Adrenal gland (tissue), 12 donors: ENCODE results near the gene PUSL1. TPM values are rescaled to one million over a fixed set of nuclear protein-coding genes. Genes with fewer than 3 reads are reported as not detected.
A peak's percentile ranks its signal among the peaks of the same experiment; 100 is the strongest.

Experiments used
- DNase-seq, 7 donors: peaks; one replicate each; pipeline ENCODE4 v3.0.0-alpha.2; 2019 to 2020
- H3K27ac ChIP-seq, 5 donors: fragments of 200-600 bp; sonication (generic) in 4 of 5; 1 replicate in 3 of 5; 2 replicates in 2 of 5; pipeline versions ENCODE4 v1.5.1 to v1.8.0; 2016 to 2020; ENCODE audit warnings: mild to moderate bottlenecking in 1 of 5
- H3K27me3 ChIP-seq: fragments of 200-600 bp; 2 replicates; pipeline ENCODE4 v1.8.0; 2021
- H3K36me3 ChIP-seq, 2 donors: fragments of 200-600 bp; replicated peaks in 1 of 2; 1 replicate in 1 of 2; 2 replicates in 1 of 2; pipeline versions ENCODE4 v1.5.1 to v1.8.0; 2018 to 2022
- H3K4me1 ChIP-seq, 2 donors: fragments of 200-600 bp; replicated peaks in 1 of 2; 1 replicate in 1 of 2; 2 replicates in 1 of 2; pipeline versions ENCODE4 v1.5.1 to v1.8.0; 2018 to 2021
- H3K4me3 ChIP-seq, 4 donors: fragments of 200-600 bp; sonication (generic) in 3 of 4; one replicate each; pipeline ENCODE4 v1.5.1; 2016 to 2018
- H3K9me3 ChIP-seq, 3 donors: fragments of 200-600 bp; sonication (generic) in 1 of 3; replicated peaks in 1 of 3; 1 replicate in 2 of 3; 2 replicates in 1 of 3; pipeline versions ENCODE4 v1.5.1 to v1.8.0; 2016 to 2021
- CTCF ChIP-seq, 6 experiments: fragments of 450-650 bp in 4 of 6; fragments of 200-600 bp in 2 of 6; sonication (generic) in 1 of 6; IDR thresholded peaks; 1 replicate in 5 of 6; 2 replicates in 1 of 6; pipeline versions ENCODE4 v1.5.1 to v1.8.0; 2016 to 2021; ENCODE audit warnings: antibody characterized with exemption in 6 of 6, mild to moderate bottlenecking in 2 of 6, moderate library complexity in 1 of 6
- POLR2A ChIP-seq, 2 donors: fragments of 450-650 bp; IDR thresholded peaks; one replicate each; pipeline ENCODE4 v1.6.1; 2017; ENCODE audit warnings: antibody characterized with exemption in 2 of 2, mild to moderate bottlenecking in 2 of 2, moderate library complexity in 1 of 2
- WGBS, 4 donors: extraction: QIAGEN DNeasy Blood & Tissue Kit in 2 of 4; methylation state at CpG; one replicate each; pipeline versions ENCODE4 v1.1.5 to v1.1.7; 2013 to 2017; 5-methylcytosine and 5-hydroxymethylcytosine counted together
- intact Hi-C, 2 donors: fragments of 100-400 bp; cut with DNase I; formaldehyde crosslinking; loops; one replicate each; pipeline versions ENCODE4 v1.14.1 to v1.15.0; 2022 to 2023
- polyA plus RNA-seq, 3 donors: library from polyadenylated mRNA; stranded (reverse); fragments of 200-250 nt in 2 of 3; fragments of 350-450 nt in 1 of 3; fragmentation: Illumina TruSeq in 1 of 3; extraction: RNeasy Lipid Tissue Mini Kit (QIAGEN cat#74804) in 1 of 3; gene quantifications; one replicate each; pipeline ENCODE4 v1.2.3, GENCODE V29; 2013 to 2014
- total RNA-seq, 9 donors: library from RNA; depleted of rRNA in 4 of 9; stranded (reverse); fragments of >200 nt in 4 of 9; fragments of 120-200 nt in 1 of 9; fragmentation: NEBNext Ultra II Directional in 1 of 9; extraction: Animal tissue kit (Norgen Biotek cat#: 25700) in 1 of 9; gene quantifications; one replicate each; pipeline versions ENCODE4 v1.1.0 to v1.2.4, GENCODE V29; 2013 to 2023
- donor health status: healthy with polysubstance abuse.
- donor health status: Bipolar disorder and iron deficiency.
- donor health status: DM: yes; HTN: yes; CAD: no.
- donor health status: DM: no; HTN: no; CAD: no.
- donor health status: DM: no; HTN: no; CAD: no.
- donor health status: DM: yes; HTN: yes; CAD: no.

The PUSL1 gene
- total and polyA plus RNA-seq, 12 donors, result 2.5 to 43.8 (median 26.1) TPM

- WGBS, 4 donors, result 0 to 1% (median 1%) methylated on average over 42 to 115 of the region's 122 CpGs; no CpG with 5 or more reads in 1 of the 4 donors
- Histone ChIP-seq H3K27ac (peak within 1 kb of the TSS; percentile 60 to 95 (median 75)), H3K36me3 (no peaks in the 10 kb centered on the region), H3K4me3 (peak within 1 kb of the TSS; percentile 35 to 98 (median 52)), H3K4me1 (peaks cover 39 to 42% of the 10 kb centered on the region in 2 donors), H3K9me3 (no peaks in the 10 kb centered on the region), H3K27me3 (peaks cover 15% of the 10 kb centered on the region)
- DNase-seq, result peak in 4 of 7 donors; percentile 59 to 72 (median 64)
- intact Hi-C loops, result no loop called here
- TF ChIP-seq CTCF (IDR thresholded peaks at IDR 0.05) (peak; percentile 5 to 61 (median 38)), POLR2A (IDR thresholded peaks at IDR 0.05) (peak; percentile 38 to 51)
These were observed 41.0 kb downstream of the PUSL1 start, which contains the start of gene DVL1 for GRCh38 chr1:1349256-1350012. Gene DVL1 (minus strand): TSS chr1:1349418. CDS start chr1:1349065, 353 bp downstream.

GRCh38 chr1:1351511-1352427 lies 43.4 kb downstream of the PUSL1 start:
- Histone ChIP-seq H3K9me3 (no peaks in the 10 kb centered on the region), H3K4me1 (peaks cover 19 to 20% of the 10 kb centered on the region in 2 donors), H3K4me3 (no peak overlapping the region), H3K27ac (peak overlapping the region in 2 of 5 donors; percentile 35 to 45), H3K36me3 (no peaks in the 10 kb centered on the region), H3K27me3 (peaks cover 20% of the 10 kb centered on the region)
- 64 to 71% (median 66%) methylated on average over 12 to 29 of the region's 29 CpGs for WGBS, 4 donors
- intact Hi-C loops, result no loop called here
- TF ChIP-seq CTCF (IDR thresholded peaks at IDR 0.05) (no peak), POLR2A (IDR thresholded peaks at IDR 0.05) (no peak)
- no peak for DNase-seq

- peak overlapping the region in 1 of 5 donors; percentile 45 for H3K27ac ChIP-seq
- H3K4me1 ChIP-seq, result peaks cover 8 to 10% of the 10 kb centered on the region in 2 donors
- TF ChIP-seq CTCF (IDR thresholded peaks at IDR 0.05) (no peak), POLR2A (IDR thresholded peaks at IDR 0.05) (no peak)
- no peaks in the 10 kb centered on the region for H3K36me3 ChIP-seq
- 26 to 31% (median 30%) methylated on average over 3 to 5 of the region's 5 CpGs; no CpG with 5 or more reads in 1 of the 4 donors for WGBS, 4 donors
- DNase-seq, result no peak
- no peaks in the 10 kb centered on the region for H3K9me3 ChIP-seq
- no peak overlapping the region for H3K4me3 ChIP-seq
- peaks cover 20% of the 10 kb centered on the region for H3K27me3 ChIP-seq
- intact Hi-C loops, result no loop called here
These were observed 44.5 kb downstream of the PUSL1 start for GRCh38 chr1:1352786-1353388.
